ENCODE data around the gene AKR7A3.

GRCh38 chr1:19308509-19308907 lies 19.9 kb upstream of the AKR7A3 start:
- TF ChIP-seq EZH2 (IDR thresholded peaks at IDR 0.05; ENCODE audit: insufficient read depth, poor library complexity, severe bottlenecking), result no peak
- no peak for TF ChIP-seq EZH2phosphoT487 (IDR thresholded peaks at IDR 0.05; ENCODE audit: insufficient read depth, low read depth)
